Fibroblast of the conjunctiva (primary cell): ENCODE results near the gene SMIM43.
"Not testable (repeated sequence)": the region's sequence is repeated elsewhere in the genome, so short reads cannot be mapped to it uniquely, and the experiment has no call there.

ENCODE experiments used
- DNase-seq: peaks from one replicate; pipeline ENCODE4 v3.0.0-alpha.2; 2010; ENCODE audit warnings: low read depth

The SMIM43 gene

DNA sequence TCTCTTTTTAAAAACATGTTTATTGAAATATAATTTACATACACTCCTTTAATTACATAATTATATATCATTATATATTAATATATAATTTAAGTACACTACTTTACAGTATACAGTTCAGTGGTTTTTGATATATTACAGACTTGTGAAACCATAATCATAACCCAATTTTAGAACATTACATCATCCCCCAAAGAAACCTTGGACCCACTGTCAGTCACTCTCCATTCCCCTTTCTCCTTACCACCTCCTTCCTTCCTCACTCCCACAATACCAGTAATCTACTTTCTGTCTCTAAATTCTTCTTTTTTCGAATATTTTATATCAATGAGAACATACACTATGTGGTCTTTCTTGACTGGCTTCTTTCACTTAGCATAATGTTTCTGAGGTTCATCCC is 18.2 kb upstream of the SMIM43 start:
- DNase-seq, result no peak

GRCh38 chr4:121778991-121779628 is 14.1 kb upstream of the SMIM43 start:
- no peak for DNase-seq

GRCh38 chr4:121777625-121778024 is 12.7 kb upstream of the SMIM43 start:
- no peak for DNase-seq

DNA sequence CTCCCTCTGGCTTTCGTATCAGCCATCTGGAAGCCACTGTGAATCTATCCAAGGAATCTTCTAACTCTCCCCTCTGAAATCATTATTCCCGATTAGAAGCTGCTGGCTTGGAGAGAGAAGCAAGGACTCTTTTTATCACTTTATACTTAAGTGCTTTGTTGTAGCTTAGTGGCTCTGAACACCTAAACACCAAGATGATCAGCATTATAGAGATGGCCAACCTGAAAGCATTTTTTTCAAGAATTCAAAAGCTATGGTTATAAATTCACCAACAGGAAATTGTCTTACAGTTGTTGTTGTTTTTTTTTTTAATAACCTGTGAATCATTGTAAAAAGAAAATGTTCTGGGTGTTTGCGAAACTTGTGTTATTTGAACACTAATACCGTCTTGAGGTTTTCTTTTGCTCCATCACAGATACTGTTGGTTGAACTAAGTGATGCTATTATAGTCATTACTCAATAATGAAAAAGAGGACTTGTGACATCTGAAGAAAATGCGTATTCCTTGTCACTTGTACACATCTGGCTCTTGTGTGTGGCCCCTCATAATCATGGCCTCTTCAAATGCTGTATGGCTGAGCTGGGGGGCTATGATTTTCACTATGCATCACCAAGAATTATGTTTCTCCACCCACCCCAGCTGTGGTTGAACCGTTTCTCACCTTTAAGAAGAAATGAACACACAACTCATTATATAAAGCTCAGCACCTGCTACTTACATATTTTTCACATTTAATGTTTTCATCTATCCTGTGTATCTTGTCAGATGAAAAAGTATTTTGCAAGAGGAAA is 11.8 kb upstream of the SMIM43 start:
- DNase-seq, result no peak

- DNase-seq, result no peak
Measured at GRCh38 chr4:121773883-121774282, 8.9 kb upstream of the SMIM43 start.

DNA sequence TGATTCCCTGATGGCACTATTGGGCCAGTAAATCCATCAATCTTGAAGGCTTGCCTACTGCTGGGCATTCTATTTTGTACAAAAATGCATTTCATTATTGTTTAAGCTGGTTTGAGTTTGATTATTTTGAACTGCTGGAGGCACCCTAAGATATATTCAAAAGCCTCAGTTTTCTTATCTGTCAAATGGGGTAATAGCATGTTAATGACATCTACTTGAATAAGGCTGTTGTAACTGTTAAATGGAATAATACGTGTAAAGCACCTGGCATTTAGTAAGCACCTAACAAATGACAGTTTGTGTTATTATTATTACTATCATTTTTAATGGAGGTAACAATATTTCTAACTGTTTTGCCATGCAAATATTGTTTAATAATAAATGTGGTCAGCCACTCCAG is 6.9 kb upstream of the SMIM43 start:
- no peak for DNase-seq

DNA sequence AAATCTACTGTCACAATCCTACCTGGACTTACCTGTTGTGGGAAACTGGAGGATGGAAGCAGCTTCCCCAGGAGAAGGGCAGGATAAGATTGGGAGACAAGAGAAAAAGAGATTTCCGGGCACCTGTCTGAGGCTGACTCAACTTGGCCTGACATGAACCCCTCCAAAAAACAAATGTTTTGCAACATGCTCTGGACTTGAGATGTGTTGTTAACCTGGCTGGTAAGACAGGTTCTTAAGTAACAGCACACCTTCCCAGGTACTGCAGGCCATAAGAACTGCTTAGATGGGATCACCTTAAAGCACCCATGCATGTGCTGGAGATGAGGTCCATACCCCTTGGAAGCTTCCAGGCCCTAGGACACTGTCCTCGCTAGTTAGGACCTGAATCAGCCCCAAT is 4.4 kb upstream of the SMIM43 start:
- no peak for DNase-seq

DNA sequence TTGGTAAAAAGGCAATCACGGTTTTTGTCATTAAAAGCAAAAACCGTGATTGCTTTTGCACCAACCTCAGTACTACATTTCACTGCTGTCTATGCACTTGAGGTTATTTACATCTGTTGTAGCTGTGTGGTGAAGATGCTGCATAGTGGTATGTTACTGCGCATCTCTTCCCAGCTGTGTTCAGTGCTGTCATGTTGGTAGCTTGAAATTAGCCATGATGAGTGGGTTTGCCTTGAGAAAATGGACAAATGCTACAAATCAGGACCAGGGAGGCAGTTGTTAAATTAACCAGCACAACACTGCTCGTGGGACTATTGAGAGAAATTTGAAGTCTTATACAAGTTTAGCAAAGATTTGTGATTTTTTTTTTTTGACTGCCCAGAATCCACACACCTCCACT is 2.2 kb upstream of the SMIM43 start:
- no peak for DNase-seq

- DNase-seq, result no peak
Measured at GRCh38 chr4:121765971-121766538, 1.1 kb upstream of the SMIM43 start.

DNA sequence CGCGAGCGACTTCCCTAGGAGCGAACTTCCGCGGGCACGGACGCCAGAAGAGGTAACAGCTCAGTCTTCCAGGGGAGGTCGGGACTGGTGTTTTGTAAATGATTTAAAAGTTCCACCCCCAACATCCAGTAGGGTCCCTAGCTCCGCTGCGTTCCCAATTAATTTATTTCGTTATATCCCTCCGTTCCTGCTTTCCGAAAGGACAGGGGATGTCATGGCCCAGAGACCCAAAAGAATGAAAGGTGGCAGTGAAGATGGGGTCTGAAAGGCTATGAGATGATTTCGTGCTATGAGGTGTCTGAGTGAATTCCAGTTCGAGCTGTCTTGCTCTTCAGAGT is 373 bp upstream of the SMIM43 start:
- no peak for DNase-seq

DNA sequence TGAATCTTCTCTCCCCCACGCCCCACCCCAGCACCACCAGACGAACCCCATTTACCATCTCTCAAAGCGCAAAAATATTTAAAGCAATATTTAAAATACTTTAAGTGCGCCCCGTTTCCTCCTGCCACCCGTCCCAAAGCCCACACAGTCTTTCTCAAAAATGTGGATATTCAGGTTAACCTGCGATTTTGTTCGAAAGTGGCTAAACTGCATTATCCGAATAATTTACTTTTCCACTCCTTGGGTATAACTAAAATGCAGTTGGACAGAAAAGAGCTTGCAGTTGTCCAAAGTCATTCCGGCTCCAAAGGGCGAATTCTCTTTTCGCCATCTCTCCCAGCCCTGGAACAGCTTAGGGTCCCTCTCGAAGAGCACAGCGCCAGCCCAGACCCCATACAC is 662 bp downstream of the SMIM43 start:
- no peak for DNase-seq

- no peak for DNase-seq
Measured at GRCh38 chr4:121760205-121760604, 4.8 kb downstream of the SMIM43 start.

- no peak for DNase-seq
Measured at GRCh38 chr4:121758925-121759568, 5.9 kb downstream of the SMIM43 start.

DNA sequence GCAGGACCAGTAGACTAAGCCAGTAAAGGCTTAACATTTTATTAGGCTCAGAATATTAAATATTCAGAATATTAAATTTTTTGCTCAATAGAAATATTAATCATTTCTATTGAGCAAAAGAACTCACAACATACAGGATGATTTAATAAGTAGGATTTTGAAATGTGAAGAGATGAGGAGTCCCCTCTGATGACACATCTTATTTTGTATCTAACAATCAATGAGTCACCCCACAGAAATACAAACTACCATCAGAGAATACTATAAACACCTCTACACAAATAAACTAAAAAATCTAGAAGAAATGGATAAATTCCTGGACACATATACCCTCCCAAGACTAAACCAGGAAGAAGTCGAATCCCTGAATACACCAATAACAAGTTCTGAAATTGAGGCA is 12.8 kb downstream of the SMIM43 start:
- DNase-seq, result not testable (repeated sequence)

GRCh38 chr4:121749225-121749624 is 15.7 kb downstream of the SMIM43 start:
- DNase-seq, result no peak

DNA sequence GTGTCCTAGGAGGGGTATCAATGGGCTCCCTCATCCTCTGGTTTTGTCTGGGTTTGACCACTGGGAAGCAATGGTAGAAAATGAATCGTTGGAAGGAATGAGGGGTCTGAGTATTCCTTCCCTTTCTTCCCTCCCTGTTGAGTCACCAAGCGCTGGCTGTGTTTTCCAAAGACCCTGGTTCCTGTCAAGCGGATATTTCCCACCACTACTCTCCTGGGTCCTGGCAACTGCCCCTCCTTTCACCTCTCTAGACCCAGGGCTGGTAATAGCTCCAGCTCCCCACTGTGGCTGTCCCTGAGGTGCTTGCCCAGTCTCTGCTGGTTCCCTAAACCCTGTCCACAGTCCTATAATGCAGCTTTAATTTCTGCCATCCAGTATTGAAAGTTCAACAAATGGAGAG is 22.2 kb downstream of the SMIM43 start:
- no peak for DNase-seq

DNA sequence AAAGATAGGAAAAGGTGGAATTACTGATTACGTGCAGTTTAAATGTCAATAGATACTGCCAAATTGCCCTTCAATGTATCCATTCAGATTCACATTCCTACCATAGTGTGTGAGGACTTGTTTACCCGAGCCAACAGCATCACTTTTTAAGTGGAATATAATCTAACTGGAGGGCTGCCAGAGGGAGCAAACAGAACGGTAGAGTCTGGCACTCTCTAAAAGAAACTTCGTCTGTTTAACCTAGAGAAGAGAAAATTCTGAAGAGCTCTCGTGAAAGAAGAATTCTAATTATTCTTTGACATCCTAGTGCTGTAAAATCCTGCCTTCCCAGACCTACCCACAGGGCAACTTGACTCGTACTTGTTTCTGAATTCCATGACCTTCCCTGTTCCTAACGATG is 23.2 kb downstream of the SMIM43 start:
- no peak for DNase-seq

- DNase-seq, result no peak
Measured at GRCh38 chr4:121740796-121741409, 24.1 kb downstream of the SMIM43 start.

DNA sequence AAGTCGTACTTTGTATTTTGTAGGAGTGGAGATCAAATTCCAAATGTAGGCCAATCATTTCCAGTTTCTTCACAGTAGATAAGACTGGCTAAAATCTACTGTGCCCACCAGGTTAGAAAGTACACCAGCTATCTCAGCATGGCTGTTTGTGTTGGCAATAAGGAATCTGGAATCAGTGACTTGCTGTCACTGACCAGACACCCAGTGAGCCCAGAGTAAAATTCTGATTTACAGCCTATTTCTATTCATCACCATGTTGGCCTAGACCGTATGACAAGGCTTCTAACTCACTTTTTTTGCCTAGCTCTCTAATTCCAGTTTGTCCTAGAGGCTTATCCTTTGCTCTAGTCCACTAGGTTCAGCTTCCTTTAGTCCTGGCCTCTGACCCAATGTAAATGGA is 25.4 kb downstream of the SMIM43 start:
- DNase-seq, result no peak

DNA sequence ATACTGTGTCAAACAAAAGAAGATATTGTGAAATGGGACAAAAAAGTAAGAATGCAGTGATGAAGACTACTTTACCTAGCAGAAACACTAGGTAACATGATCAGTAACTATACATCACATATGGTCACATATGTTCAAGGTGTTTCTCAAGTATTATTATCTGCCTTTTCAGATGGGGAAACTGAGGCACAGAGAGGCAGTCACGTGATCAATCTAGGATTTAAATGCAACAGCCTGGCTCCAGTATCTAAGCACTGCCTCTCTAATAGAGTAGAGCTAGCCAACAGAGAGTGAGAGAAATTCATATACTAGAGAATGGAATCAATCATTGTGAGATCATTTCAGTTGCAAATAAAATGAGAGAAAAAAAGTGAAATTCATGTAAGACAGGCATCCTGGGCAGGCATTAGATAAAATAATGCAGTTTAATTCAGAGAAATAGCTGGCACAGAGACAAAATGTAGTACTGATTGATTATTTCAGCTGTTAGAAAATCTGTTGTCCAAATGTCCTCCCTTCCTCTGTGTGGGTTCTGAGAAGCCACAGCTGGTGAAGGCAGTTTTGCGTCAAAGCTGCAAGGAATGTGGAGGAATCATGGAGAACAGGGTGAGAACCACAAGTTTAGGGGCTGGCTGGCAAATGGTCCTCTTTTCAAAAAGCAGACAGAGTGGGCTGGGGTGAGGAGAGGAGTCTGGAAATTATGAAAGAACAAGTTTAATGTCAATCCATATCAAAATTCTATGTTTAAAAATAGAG is 26.0 kb downstream of the SMIM43 start:
- no peak for DNase-seq

DNA sequence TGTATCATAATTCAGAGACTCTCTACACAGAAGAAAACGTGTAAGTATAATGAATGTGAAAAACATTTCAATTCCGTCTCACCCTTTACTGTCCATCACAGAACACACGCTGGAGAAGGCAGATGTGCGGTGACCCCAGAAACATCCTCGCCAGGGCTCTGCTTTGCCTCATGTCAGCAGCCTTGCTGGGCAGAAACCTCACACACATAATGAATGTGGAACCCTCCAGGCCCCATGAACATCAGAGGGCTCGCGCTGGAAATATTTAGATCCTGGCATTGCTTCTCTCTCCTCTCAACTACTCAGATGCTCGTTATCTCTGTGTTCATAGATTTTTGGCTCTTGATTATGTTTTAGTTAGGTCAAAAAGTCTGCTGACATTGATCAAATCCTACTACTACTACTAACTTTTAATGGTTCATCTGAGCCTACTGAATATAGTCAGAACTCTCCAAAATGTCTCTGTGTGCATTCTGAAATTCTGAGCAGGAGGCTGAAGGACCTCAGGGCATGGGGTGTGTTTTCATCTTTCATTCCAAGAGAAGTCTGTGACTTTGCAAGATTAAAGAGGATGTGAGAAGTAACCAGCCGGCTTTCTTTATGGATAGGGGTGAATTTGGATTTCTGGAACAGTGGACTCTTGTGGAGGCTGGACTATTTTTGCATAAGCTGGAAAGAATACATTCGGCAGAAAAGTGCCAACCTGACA is 27.0 kb downstream of the SMIM43 start:
- no peak for DNase-seq
